ENCODE results near the gene IFT25.

Gene IFT25

GRCh38 chr1:53895421-53895820, 50.1 kb downstream of the IFT25 start:
- H3K27me3 ChIP-seq, result no peaks in the 10 kb centered on the region
- no peak overlapping the region for H3K4me3 ChIP-seq (ENCODE audit: low read depth, low read length)
- DNase-seq, result no peak
- no peaks in the 10 kb centered on the region for H3K4me1 ChIP-seq
- no peaks in the 10 kb centered on the region for H3K36me3 ChIP-seq
- TF ChIP-seq CTCF (IDR thresholded peaks at IDR 0.05; ENCODE audit: low read depth, low read length), result no peak
- no peaks in the 10 kb centered on the region for H3K9me3 ChIP-seq

GRCh38 chr1:53894644-53895043, 50.9 kb downstream of the IFT25 start:
- DNase-seq, result no peak
- no peak overlapping the region for H3K4me3 ChIP-seq (ENCODE audit: low read depth, low read length)
- no peak for TF ChIP-seq CTCF (IDR thresholded peaks at IDR 0.05; ENCODE audit: low read depth, low read length)

GRCh38 chr1:53893999-53894636, 51.4 kb downstream of the IFT25 start, which contains the start of gene DIO1:
TSS of gene DIO1 (plus strand) at chr1:53894187. CDS start at chr1:53894211, 24 bp downstream.
- Histone ChIP-seq H3K4me1 (no peaks in the 10 kb centered on the region), H3K36me3 (no peaks in the 10 kb centered on the region), H3K9me3 (no peaks in the 10 kb centered on the region), H3K4me3 (ENCODE audit: low read depth, low read length) (no peak within 1 kb of the TSS), H3K27me3 (no peaks in the 10 kb centered on the region)
- TF ChIP-seq CTCF (IDR thresholded peaks at IDR 0.05; ENCODE audit: low read depth, low read length), result no peak
- no peak for DNase-seq

More at GRCh38 chr1:53894644-53895043, 50.9 kb downstream of the IFT25 start:
- Histone ChIP-seq H3K9me3 (no peaks in the 10 kb centered on the region), H3K27me3 (no peaks in the 10 kb centered on the region), H3K36me3 (no peaks in the 10 kb centered on the region), H3K4me1 (no peaks in the 10 kb centered on the region)

- no peaks in the 10 kb centered on the region for H3K36me3 ChIP-seq
- DNase-seq, result no peak
- H3K4me3 ChIP-seq (ENCODE audit: low read depth, low read length), result no peak overlapping the region
These were observed 52.6 kb downstream of the IFT25 start for GRCh38 chr1:53892911-53893310.

GRCh38 chr1:53891678-53892077, 53.8 kb downstream of the IFT25 start:
- Histone ChIP-seq H3K4me3 (ENCODE audit: low read depth, low read length) (no peak overlapping the region), H3K27me3 (no peaks in the 10 kb centered on the region), H3K36me3 (no peaks in the 10 kb centered on the region), H3K9me3 (no peaks in the 10 kb centered on the region), H3K4me1 (no peaks in the 10 kb centered on the region)
- no peak for TF ChIP-seq CTCF (IDR thresholded peaks at IDR 0.05; ENCODE audit: low read depth, low read length)
- no peak for DNase-seq

More at GRCh38 chr1:53892911-53893310, 52.6 kb downstream of the IFT25 start:
- H3K4me1 ChIP-seq, result no peaks in the 10 kb centered on the region
- H3K9me3 ChIP-seq, result no peaks in the 10 kb centered on the region
- TF ChIP-seq CTCF (IDR thresholded peaks at IDR 0.05; ENCODE audit: low read depth, low read length), result no peak
- no peaks in the 10 kb centered on the region for H3K27me3 ChIP-seq

GRCh38 chr1:53891018-53891417, 54.5 kb downstream of the IFT25 start:
- no peak for TF ChIP-seq CTCF (IDR thresholded peaks at IDR 0.05; ENCODE audit: low read depth, low read length)
- Histone ChIP-seq H3K27me3 (no peaks in the 10 kb centered on the region), H3K4me1 (no peaks in the 10 kb centered on the region), H3K9me3 (no peaks in the 10 kb centered on the region), H3K4me3 (ENCODE audit: low read depth, low read length) (no peak overlapping the region), H3K36me3 (no peaks in the 10 kb centered on the region)
- DNase-seq, result no peak
